ENCODE measurements around the gene SELENOF. TPM values are rescaled to one million over a fixed set of nuclear protein-coding genes. Genes with fewer than 3 reads are reported as not detected.

SELENOF gene
- total and polyA plus RNA-seq, 10 of the 15 experiments (the other 5 are each of a cell fraction or from before 2014, with no cell fraction given) = 98.7 to 254 (median 172) TPM

- H3K9ac ChIP-seq (ENCODE audit: control insufficient read depth, insufficient read depth, low read length) = no peak overlapping the region
- in situ Hi-C loops (cut with MboI) (no loop called here), intact Hi-C loops (cut with micrococcal nuclease; ENCODE audit: unreplicated experiment) (no loop called here)
- ChIA-PET SMC1A (ENCODE audit: uncharacterized antibody, unreplicated experiment) (interaction anchor here (1.5 kb wide), 1 partner anchor 8 kb away, joined by 3 read pairs; no protein-coding TSS in a partner anchor), CTCF (interaction anchor here (1.6 kb wide), 1 partner anchor 13 kb away, joined by 3 read pairs; no protein-coding TSS in a partner anchor), POLR2A (no interaction called here), RAD21 (ENCODE audit: unreplicated experiment) (no interaction called here)
- H3K4me2 ChIP-seq (ENCODE audit: control insufficient read depth, insufficient read depth) = no peak overlapping the region
- H3K27ac ChIP-seq (ENCODE audit: control insufficient read depth, insufficient read depth) = no peak overlapping the region
- no peaks in the 10 kb centered on the region for H4K20me1 ChIP-seq (ENCODE audit: control insufficient read depth, insufficient read depth)
- WGBS (ENCODE audit: insufficient coverage, insufficient replicate concordance, low lambda C conversion rate, missing lambda C conversion rate) = 97% methylated on average over 1 of the region's 1 CpG
- no peak overlapping the region for H2AFZ ChIP-seq (ENCODE audit: control insufficient read depth, low read depth, low read length)
- no TSS peak for BruUV-seq (replicated peaks)
- ATAC-seq (no peak), FAIRE-seq (no peak), DNase-seq (ENCODE audit: low read depth, low spot score) (no peak)
- H3K27me3 ChIP-seq (replicated peaks in 1 of 2; ENCODE audit: control insufficient read depth in 2 of 2, insufficient read depth in 2 of 2, low read length in 1 of 2) = no peaks in the 10 kb centered on the region
- no peak overlapping the region for H3K4me3 ChIP-seq
- TF ChIP-seq POLR2AphosphoS2 (IDR thresholded peaks at IDR 0.05; ENCODE audit: low read depth, low read length) = no peak
- no peak for TF ChIP-seq WRNIP1 (IDR thresholded peaks at IDR 0.05; ENCODE audit: borderline replicate concordance, low read depth, low read length)
- TF ChIP-seq, protein P1, sequence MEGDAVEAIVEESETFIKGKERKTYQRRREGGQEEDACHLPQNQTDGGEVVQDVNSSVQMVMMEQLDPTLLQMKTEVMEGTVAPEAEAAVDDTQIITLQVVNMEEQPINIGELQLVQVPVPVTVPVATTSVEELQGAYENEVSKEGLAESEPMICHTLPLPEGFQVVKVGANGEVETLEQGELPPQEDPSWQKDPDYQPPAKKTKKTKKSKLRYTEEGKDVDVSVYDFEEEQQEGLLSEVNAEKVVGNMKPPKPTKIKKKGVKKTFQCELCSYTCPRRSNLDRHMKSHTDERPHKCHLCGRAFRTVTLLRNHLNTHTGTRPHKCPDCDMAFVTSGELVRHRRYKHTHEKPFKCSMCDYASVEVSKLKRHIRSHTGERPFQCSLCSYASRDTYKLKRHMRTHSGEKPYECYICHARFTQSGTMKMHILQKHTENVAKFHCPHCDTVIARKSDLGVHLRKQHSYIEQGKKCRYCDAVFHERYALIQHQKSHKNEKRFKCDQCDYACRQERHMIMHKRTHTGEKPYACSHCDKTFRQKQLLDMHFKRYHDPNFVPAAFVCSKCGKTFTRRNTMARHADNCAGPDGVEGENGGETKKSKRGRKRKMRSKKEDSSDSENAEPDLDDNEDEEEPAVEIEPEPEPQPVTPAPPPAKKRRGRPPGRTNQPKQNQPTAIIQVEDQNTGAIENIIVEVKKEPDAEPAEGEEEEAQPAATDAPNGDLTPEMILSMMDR (IDR thresholded peaks at IDR 0.05 in 2 of 3, conservative IDR thresholded peaks at IDR 0.05 in 1 of 3; ENCODE audit: control insufficient read depth in 2 of 3, extremely low read depth in 1 of 3, insufficient read depth in 1 of 3, low read depth in 3 of 3, low read length in 3 of 3) = no peak
- no peak for TF ChIP-seq GABPA (IDR thresholded peaks at IDR 0.05; ENCODE audit: low read depth)
- no peak for TF ChIP-seq BCL3 (IDR thresholded peaks at IDR 0.05; ENCODE audit: borderline replicate concordance, insufficient read depth, low read depth, low read length, poor library complexity, severe bottlenecking)
- no peak for TF ChIP-seq SREBF1 (IDR thresholded peaks at IDR 0.05; ENCODE audit: low read length)
- no peak for TF ChIP-seq E2F8 (IDR thresholded peaks at IDR 0.05; ENCODE audit: low read depth, partially characterized antibody)
- TF ChIP-seq CBX5 (IDR thresholded peaks at IDR 0.05; ENCODE audit: low read depth) = no peak
- peaks cover 19% of the 10 kb centered on the region for H3K9me3 ChIP-seq (replicated peaks; ENCODE audit: control insufficient read depth, insufficient read depth, low read length)
- H3K4me1 ChIP-seq (ENCODE audit: control insufficient read depth, insufficient read depth, low read length) = no peaks in the 10 kb centered on the region
- peaks cover 56% of the 10 kb centered on the region for H3K79me2 ChIP-seq (ENCODE audit: control insufficient read depth, insufficient read depth, low read length)
- H3K36me3 ChIP-seq (ENCODE audit: control insufficient read depth in 2 of 2, insufficient read depth in 2 of 2, low read length in 1 of 2) = no peaks in the 10 kb centered on the region
Measured at GRCh38 chr1:86928819-86929218, 14.9 kb upstream of the SELENOF start.
